NCI-H69 (cell line): ENCODE results near the gene SCN5A.
A peak's percentile ranks its signal among the peaks of the same experiment; 100 is the strongest.

Experiments used
- DNase-seq: peaks from one replicate; lab custom pipeline; 2025; lab: John Stamatoyannopoulos, UW

SCN5A gene

GRCh38 chr3:38560996-38561717 is 88.3 kb downstream of the SCN5A start:
- DNase-seq = no peak

- no peak for DNase-seq
These were observed 89.2 kb downstream of the SCN5A start for GRCh38 chr3:38560284-38560683.

GRCh38 chr3:38558864-38559263 is 90.6 kb downstream of the SCN5A start:
- DNase-seq = no peak

- DNase-seq = no peak
These were observed 92.7 kb downstream of the SCN5A start for GRCh38 chr3:38556640-38557358.

- no peak for DNase-seq
These were observed 93.6 kb downstream of the SCN5A start for GRCh38 chr3:38555926-38556325.

- no peak for DNase-seq
These were observed 94.2 kb downstream of the SCN5A start for GRCh38 chr3:38555149-38555840.

GRCh38 chr3:38554127-38554827 is 95.2 kb downstream of the SCN5A start:
- DNase-seq = no peak

- no peak for DNase-seq
These were observed 96.4 kb downstream of the SCN5A start for GRCh38 chr3:38553071-38553470.

GRCh38 chr3:38552364-38552763 is 97.1 kb downstream of the SCN5A start:
- no peak for DNase-seq

GRCh38 chr3:38551026-38551832 is 98.3 kb downstream of the SCN5A start:
- no peak for DNase-seq

GRCh38 chr3:38549957-38550840 is 99.3 kb downstream of the SCN5A start:
- no peak for DNase-seq

GRCh38 chr3:38549486-38549885 is 100.0 kb downstream of the SCN5A start:
- DNase-seq = no peak

- DNase-seq = no peak
These were observed 100.4 kb downstream of the SCN5A start for GRCh38 chr3:38549082-38549481.

GRCh38 chr3:38548154-38548931 is 101.1 kb downstream of the SCN5A start:
- no peak for DNase-seq

GRCh38 chr3:38545983-38546382 is 103.5 kb downstream of the SCN5A start:
- DNase-seq = no peak

- peak; percentile 2 for DNase-seq
These were observed 103.9 kb downstream of the SCN5A start for GRCh38 chr3:38545550-38545949.

- no peak for DNase-seq
These were observed 104.6 kb downstream of the SCN5A start for GRCh38 chr3:38544926-38545325.

GRCh38 chr3:38543586-38543985 is 105.9 kb downstream of the SCN5A start:
- no peak for DNase-seq

GRCh38 chr3:38542401-38543298 is 106.8 kb downstream of the SCN5A start:
- DNase-seq = no peak
